GM19193 (cell line): ENCODE data around the gene NPR2.

Experiments used
- POLR2A ChIP-seq: IDR thresholded peaks from 4 replicates; pipeline ENCODE4 v1.6.1; 2011; ENCODE audit not compliant: insufficient read depth, insufficient read length; ENCODE audit errors: extremely low read depth

NPR2 gene

DNA sequence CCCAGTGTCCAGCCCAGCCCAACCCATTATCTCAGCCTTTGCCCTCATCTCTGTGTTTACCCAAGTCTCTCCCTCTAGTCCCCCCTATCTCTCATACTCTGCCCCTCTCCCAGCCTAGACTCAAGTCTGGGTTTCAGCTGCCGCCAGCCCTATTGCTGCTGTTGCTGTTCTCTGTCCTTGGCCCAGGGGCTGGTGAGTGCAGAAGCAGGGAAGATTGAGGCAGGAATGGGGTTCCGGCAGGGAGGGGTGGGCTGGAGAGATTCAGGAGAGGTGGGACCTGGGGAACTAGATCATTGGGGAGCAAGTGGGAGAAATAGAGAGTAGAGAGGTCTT is 38.3 kb downstream of the NPR2 start:
- TF ChIP-seq POLR2A, result no peak

DNA sequence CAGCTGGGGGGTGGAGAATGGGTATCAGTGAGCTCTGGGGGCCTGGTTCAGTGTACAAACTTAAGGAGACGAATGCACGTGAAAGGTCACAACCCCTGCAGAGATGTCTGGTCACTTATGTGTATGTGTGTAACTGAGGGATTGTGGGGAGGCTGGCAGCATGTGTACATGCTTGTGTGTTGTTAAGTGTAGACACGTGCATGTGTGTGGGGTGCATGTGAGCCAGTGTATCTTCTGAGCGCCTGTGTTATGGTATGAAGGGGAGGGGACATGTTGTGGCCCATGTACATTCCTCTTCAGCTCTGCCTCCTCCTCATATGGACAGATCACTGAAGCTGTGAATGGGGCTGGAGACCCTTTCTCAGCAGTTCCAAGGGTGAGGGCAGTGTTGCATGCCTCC is 39.6 kb downstream of the NPR2 start:
- TF ChIP-seq POLR2A, result no peak

DNA sequence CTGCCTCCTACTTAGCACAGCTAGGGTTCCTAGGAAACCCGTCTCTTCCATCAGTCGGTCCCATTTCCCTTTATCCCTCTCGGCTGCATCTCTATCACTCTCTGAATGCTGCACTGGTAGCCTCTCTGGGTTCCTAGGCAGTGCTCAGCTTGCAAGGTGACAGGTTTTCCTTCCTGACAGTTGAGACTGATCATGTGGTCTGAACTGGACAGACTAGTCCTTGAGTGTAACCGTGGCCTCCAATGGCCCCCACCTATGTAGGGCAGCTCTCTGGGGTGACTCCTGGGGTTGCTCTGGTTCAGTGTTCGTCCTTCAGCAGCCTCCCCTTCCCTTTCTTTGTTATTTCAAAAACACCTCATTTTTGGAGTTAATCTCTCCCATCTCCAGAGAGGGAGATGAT is 41.4 kb downstream of the NPR2 start:
- no peak for TF ChIP-seq POLR2A

DNA sequence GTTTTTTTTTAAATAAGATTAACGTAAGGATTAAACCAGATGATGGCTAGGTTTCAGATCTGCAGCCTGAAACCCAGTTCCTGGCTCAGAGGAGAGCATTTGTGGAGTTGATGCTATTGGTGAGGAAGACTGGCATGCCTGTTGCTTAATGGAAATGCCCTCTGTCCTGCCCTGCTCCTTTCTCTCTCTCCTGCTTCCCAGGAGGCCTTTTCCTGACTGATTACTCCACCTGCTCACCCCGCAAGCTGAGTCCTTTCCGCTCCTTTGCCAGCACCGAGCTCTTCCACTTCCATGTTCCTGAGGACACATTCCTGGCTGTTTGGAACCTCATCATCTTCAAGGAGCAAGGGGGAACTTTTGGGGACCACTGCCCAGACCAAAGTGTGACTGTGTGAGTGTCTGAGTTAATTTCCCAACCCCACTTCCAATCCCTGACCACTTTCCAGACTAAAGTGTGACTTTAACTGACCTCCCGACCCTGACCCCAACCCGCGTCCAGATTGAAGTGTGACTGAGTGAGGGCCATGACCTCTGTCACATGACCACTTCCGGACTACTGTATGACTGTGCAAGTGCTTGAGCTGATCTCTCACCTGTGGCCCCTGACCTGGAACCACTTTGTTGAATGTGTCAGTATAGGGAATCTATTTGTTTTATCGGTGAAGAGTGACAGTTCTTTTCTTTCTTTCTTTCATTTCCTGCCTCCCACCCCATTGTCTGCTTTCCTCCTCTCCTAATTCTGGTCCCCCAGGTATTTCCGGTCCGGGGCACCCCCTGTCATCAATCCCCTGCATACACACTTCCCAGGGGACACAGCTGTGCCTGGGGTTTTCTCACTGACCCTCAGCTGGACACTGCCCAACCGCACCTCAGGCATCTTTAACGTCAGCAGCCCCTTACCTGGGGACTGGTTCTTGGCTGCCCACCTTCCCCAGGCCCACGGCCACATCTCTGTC is 43.1 kb downstream of the NPR2 start:
- TF ChIP-seq POLR2A, result no peak

DNA sequence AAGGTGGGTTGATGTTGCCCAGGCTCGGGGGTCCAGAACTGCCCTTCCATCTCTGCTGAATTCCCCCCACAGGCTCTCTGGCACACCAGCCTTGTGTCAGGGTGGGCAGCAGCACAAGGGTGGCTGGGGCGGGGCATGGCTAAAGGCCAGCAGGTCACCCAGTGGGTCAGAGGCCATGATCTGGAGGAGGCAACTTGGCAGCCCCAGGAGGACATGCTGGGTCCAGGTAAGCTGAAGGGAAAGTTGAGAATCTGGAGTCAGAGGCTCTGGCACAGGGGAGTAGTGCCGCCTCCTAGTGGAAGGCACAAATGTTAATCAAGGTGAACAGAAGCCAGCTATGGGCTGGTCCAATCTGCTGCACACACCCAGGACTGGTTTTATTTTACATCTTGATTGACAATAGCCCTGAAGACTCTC is 43.8 kb downstream of the NPR2 start:
- no peak for TF ChIP-seq POLR2A

DNA sequence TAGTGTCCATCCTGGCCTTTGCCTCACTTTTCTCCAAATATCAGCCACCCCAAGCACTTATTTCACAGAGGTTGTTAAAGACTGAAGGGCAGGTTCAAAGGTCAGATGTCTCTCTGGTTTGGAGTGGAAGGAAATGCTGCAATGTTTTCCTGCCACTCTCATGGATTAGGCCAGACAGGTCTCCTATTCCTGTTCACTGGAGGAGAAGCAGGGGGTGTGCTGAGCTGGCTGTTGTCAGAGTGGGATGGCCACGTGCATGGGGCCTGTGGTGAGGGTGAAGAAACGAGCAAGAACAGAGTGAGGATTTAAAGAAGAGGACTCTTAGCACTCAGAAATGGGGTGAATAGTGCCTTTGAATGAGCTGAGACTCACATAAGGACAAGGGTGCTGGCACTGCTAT is 44.4 kb downstream of the NPR2 start:
- no peak for TF ChIP-seq POLR2A

DNA sequence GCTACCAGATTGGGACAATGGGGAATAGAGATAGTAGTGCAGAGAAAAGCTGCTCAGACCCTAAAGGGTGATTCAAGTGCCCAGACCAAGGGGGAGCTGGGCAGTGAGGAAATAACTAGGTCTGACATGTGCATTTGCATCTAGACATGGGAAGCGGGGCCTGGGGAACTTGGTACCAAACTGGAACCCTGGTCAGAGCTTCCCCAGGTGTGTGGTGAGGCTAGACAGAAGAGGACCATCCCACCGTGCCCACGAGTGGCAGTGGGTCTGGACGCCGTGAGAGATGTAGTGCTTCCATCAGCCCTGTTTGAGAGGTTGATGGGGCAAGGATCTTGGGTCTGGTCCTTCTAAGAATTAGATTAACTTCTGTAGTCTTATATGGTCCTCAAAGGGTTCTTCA is 45.2 kb downstream of the NPR2 start:
- no peak for TF ChIP-seq POLR2A

DNA sequence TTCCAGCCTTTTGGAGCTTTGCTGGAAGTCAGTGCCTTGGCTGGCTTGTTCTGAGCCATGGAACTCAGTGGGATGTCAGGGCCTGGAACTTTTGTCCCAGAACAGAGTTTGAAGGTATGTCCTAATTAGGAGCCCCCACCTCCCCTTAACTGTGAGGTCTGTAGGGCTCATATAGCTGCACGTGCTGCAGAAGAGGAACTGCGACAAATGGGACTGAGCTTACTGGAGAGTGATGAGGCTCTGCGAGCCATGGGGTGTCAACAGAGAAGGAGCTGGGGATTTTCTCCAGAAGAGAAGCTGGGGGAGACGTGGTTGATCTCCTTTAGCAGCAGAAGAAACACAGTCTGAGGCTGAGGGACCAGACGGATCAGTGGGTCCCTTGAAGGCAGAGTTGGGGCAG is 48.5 kb downstream of the NPR2 start:
- TF ChIP-seq POLR2A, result no peak

DNA sequence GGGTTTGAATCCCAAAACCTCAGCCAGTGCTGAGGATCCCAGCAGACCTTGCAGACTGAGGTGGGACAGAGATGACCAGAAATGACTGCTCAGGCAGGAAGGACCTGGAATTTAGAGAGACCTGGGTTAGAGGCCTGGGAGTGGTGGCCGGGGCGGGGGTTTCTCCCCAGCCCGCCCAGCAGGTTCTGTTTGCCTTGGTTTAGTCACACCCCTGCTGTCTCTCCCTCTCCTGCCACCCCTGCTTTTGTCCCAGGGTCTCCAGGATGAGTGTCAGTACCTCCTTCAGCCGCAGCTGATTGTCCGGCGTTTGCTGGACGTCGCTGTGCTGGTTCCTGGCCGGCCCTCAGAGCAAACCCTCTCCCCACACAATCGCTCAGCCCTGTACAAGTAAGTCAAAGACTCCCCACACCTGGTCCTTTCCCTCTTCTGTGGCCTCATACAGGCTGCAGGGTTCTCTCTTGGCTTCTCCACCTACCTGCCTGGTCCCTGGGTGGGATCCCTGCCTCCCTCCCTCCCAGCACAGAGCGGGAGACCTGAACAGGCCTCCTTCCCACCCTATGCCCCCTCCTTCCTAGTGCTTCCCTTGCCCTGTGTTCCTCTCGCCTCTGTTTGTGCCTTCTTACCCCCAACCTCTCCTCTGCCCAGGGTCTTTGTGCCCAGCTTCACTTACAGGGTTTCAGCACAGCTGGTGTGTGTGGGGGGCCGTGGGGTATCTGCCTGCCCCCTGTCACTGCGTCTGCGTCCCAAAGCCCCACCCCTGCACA is 49.7 kb downstream of the NPR2 start:
- TF ChIP-seq POLR2A, result no peak

DNA sequence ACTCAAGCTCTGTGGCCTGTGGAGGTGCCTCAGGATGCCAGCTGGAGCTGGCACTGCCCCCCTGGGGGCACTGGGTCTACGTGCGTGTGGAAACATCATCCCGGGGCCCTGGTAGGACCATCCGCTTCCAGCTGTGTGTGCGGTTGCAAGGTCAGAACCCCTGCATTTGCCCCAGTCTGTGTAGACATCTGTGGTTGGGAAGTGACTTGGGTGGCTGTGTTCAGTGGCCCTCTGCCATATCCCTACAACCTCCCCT is 50.2 kb downstream of the NPR2 start:
- TF ChIP-seq POLR2A, result no peak

DNA sequence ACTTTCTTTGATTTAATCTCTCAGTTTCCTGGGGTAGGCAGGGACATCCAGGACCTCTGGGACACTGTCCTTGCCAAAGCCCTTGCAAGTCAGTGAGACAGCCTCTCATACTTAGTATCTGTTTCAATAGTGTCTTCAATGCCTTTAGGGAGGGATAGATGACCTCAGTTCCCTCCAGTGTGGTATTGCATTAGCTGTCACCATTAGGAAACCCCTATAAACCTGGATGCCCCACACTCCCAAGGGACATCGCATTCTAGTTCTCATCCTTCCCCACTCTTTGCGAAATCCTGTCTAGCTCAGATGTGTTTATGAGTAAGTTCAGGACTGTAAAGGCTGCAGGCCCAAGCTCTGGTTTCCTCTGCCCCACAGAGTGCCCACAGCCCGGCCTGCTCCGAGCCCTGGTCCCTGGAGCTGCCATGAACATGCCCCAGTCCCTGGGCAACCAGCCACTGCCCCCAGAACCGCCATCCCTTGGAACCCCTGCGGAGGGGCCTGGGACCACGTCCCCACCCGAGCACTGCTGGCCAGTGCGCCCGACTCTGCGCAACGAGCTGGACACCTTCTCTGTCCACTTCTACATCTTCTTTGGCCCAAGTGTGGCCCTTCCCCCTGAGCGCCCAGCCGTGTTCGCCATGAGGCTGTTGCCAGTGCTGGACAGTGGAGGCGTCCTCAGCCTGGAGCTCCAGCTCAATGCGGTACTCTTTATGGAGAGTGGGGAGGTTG is 50.8 kb downstream of the NPR2 start:
- TF ChIP-seq POLR2A, result no peak

DNA sequence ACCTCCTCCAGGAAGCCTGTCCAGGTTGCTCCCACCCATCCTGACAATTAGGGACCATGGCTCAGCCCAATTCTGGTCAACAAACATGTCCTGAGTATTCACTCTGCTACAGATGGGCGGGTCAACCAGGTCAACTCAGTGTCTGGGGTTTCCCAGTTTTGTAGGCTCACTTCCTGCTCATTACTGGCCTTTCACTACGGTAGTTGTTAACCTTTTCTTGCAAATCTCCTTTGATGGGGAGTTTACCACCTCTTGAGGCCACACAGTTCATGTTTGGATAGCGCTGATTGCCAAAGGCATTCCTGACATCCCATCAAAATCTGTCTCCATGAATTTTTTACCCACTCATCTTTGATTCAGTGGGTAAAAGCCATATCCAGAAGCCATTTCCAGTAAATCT is 51.4 kb downstream of the NPR2 start:
- TF ChIP-seq POLR2A, result no peak

DNA sequence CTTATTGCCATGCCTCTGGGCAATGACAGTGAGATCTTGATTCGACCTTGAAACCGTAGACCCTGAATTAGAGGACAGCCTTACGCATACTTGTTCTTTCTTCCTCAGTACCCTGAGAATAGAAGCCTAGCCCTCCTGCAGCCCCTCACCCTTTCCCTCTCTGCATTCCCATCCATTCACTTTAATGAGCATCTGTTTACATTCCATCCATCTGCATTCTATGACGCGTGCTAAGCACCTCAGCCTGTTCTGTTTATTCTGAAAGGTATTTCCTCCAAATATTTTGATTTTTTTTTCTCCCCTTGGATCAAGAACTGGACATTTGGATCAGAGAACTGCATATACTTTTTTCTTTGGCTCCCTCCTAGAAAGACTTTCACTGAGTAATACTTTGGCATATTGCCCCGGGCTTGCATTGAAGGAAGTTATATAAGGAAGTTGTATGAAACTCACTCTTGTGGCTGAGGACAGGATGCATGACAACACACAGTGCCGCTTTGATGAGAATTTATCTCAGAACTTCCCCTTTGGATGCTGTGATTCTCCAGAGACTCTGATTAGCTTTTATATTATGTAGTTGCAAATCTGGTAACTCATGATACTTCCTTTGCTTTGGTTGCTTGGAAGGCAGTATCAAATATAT is 53.4 kb downstream of the NPR2 start:
- no peak for TF ChIP-seq POLR2A

DNA sequence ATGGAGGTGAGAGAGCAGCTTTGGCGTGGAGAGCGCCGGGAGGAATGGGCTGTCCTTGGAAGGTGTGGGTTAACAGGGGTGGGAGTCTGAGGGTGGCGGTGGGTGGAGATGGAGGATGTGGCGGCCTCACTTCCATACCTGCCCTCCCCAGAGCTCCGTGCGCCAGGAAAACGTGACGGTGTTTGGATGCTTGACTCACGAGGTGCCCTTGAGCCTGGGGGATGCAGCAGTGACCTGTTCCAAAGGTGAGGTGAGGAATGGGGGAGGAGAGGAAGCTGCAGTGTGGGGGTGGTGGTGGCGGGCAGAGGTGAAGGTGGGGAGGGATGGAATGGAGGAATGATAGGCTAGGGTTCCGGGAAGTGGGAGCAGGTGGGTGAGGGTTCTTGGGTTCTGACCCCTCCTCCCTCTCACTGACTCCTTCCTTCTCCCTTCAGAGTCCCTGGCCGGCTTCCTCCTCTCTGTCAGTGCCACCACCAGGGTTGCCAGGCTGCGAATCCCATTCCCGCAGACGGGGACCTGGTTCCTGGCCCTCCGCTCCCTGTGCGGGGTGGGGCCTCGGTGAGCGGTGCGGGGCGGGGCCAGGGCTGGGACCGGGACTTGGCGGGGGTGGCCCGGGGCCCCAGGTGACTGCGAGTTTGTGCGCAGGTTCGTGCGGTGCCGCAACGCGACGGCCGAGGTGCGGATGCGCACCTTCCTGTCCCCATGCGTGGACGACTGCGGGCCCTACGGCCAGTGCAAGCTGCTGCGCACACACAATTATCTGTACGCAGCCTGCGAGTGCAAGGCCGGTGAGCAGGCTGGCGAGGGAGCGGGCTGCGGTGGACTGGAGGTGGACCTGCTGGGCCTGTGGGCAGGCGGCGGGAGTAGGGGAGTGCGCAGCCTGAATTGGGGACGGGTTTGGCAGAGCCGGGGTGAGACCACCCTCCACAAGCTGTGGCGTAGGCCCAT is 54.7 kb downstream of the NPR2 start:
- TF ChIP-seq POLR2A, result no peak
